NCI-H345 treated with DMSO at 0.1 percent for 48 hours (cell line): Measurements from ENCODE around the gene TMEM101.
"Not testable (repeated sequence)": the region's sequence is repeated elsewhere in the genome, so short reads cannot be mapped to it uniquely, and the experiment has no call there.

Experiments used
- DNase-seq: peaks from one replicate; lab custom pipeline; 2025; ENCODE audit not compliant: unreplicated experiment; lab: John Stamatoyannopoulos, UW

The TMEM101 gene

DNA sequence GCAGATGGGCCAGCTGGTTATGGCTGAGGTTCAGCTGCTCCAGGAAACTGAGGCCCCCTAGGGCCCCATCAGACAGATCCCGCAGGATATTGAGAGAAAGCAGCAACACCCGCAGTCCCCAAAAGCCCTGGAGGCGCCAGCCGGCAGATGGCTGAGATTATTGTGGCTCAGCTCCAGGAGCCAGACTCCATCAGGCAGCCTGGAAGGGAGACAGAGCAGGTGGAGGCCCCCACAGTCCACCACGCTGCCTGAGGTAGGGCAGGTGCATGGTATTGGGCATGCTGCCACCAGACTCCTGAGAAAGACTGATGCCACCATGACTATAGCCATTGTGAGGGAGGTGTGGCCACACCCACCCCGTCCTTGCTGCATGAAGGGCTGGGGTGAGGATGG lies 9.5 kb upstream of the TMEM101 start:
- peak; percentile 62 for DNase-seq

DNA sequence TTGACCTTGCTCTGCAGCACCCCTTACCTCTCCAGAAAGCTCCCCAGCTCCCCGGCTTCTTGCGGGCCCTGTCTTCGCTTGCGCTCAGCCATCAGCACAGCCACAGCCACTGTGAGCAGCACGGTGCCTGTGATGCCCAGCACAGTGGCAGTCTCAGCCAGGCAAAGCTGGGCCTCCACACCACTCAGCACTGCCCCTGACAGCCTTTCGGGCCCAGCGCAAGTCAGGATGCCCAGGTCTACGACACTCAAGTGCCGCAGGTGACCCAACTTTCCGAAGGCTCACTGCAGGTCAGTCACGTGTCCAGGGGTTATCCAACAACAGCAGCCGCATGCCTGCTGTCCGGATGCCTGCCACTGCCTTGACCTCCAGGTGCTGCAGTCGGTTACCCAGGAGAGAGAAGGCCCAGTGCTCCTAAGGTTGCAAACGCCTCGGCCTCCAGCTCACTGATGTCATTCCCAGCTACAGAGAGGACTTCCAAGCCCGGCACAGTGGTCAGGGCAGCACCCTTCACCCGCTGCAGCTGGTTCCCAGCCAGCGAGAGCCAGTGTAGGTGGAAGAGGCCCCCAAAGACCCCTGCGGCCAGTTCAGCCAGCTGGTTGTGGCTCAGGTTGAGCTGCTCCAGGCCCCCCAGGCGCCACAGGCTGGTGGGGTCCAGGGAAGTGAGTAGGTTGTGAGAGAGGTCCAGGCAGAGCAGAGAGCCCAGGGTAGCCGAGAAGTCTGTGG lies 8.9 kb upstream of the TMEM101 start:
- DNase-seq: no peak

DNA sequence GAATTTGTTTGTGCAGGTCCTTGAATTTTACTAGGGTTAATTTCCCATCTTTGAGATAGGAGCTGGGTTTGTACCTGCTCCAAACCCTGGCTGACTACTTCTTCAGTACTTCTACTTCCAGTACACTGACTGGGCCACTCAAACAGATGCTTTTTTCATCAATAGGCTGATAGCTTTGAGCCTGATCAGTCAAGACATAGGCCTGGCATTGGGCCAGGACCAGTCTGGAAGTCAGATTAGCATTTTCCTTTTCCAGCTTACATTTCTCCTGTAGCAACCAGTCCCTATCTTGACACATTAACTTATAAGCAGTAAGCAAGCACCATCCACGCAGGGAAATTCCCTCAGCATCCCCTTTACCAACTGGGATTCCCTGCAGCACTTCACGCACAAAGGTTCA lies 7.5 kb upstream of the TMEM101 start:
- no peak for DNase-seq

DNA sequence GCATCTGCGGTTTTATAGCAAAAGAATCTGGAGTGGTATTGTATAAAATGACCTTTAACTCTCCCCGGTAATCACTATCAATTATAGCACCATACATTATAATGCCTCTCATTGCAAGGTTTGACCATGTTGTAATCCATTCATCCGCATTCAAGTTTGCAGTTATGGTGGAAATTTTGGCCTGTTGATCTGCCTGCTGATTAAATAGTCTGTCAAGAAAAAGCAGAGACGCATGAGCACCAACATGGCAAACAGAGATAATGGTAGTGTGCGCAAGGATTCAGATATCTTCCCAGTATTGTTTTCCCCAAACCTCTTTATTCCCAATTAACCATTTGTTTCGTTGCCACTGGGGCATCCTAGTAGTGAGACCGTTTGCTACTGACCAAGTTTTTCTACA lies 6.5 kb upstream of the TMEM101 start:
- DNase-seq: not testable (repeated sequence)

DNA sequence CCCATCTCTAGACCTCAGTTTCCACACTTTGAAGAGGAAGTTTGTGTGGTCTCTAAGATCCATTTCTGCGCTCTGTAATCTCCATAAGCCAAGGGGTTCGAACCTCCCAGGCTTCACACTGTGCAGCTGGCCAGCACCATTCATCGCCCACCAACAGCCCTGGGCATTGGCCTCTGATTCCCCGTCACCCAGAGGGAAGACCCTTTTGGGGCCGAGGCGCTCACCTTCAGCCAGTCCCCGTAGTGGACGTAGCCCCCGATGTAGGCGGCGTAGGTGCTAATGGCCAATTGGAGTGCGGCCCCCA lies 678 bp downstream of the TMEM101 start:
- DNase-seq: no peak

DNA sequence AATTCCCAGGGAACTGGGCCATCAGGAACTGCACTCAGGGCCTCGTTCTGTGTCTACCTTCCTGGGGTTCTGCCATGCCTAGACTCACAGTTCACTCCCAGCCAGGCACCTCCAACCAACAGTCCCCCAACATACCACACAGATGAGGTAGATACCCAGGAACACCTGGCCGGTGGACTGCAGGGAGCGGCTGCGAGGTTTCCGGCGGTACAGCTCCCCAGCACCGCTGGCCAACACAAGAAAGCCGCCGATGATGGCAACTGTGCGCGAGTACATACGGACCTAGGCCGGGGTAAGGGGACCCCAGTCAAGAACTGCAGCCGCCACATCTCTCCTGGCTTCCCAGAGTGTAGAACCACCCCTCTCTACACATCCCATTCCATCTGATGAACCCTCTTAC lies 1.9 kb downstream of the TMEM101 start:
- no peak for DNase-seq

DNA sequence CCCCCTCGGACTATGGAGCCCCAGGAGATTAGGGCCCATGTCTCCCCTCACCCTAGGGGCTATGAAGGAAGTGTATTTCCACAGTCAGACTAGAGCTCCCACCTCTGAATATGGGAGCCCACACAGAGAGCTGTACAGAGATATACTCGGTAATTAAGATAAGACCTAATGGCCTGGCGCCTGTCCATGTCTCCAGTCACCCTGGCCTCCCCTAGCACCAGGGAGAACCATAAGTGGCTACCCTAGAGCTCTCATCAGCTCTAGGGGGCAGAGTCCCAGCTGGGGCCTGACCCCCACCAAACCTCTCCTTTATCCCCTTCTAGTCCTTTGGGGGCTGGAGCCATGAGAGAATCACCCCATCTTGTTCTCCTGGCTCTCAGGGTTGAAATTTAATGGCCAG lies 2.4 kb downstream of the TMEM101 start:
- DNase-seq: no peak

DNA sequence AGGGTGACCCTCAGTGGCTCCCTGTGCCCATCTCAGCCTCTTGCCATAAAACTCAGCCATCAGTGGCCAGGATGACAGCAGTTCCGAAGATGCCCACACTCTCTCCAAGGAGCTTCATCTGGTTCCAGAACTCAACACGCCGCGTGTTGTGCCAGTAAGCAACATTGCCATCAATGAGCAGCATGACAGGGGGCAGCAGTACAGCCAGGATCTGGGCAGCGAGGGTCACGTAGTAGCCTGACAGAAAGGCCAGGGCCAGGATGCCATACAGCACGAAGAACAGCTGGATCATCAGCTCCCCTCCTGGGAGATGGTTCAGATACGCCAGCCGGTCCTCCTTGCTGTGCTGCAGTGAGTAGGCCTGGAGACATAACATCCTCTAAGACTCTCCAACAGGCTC lies 2.9 kb downstream of the TMEM101 start:
- DNase-seq: no peak

DNA sequence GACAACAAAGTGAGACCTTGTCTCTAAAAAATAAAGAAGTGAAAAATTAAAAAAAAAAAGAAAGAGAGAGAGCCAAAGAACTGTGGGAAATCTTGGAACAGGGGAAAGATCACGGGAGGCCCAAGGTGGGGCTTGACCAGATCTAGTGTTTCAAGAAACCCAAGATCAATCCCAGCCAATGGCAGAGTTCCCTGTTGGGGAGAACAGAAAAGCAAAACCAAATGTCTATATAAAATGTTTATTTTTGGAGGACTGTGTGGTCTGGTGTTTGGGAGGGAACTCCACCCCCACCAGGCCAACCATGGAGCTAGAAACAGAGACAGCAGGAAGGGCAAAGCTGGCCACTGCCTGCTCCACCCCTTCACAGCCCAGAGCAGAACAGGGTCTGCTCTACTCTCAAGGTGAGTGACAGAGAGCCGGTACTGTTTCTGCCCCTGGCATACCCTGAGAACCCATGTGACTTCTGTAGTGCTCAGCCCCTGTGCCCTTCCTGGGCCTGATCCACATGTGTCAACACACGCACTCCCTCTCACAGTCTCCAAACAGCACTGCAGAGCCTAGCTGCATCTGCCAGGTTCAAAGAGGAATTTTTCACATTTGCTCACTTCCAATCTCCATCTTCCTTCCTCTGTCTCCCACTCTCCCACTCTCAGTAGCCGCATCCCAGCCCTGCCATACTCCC lies 3.7 kb downstream of the TMEM101 start:
- DNase-seq: no peak

DNA sequence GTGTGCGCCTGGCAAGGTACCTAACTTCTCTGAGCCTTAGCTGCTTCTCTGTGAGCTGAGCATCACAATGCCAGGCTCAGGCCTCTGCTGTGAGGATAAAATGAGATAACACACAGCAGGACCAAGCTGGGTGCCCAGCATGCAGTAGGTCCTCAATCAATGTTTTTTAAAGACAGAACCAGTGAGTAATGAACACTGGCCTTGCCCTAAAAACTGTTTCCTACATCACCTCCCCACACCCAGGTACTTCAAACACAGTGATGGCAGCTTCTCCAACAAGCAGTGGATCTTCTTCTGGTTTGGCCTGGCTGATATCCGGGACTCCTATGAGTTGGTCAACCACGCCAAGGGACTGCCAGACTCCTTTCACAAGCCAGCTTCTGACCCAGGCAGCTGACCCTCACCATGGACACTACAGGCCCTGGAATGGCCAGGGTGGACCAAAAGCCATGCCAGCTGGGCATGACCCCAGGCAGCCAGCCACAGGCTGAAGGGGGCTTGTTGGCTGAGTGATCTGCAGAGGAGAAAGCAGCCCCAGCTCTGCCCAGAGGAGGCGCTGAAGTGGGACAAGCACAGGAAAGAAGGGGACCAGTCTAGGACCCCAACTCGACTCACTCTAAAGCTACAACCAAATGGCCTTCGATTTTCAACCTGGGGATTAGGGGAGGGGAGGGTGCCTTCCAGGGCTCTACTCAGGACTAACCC lies 6.4 kb downstream of the TMEM101 start:
- DNase-seq: no peak

DNA sequence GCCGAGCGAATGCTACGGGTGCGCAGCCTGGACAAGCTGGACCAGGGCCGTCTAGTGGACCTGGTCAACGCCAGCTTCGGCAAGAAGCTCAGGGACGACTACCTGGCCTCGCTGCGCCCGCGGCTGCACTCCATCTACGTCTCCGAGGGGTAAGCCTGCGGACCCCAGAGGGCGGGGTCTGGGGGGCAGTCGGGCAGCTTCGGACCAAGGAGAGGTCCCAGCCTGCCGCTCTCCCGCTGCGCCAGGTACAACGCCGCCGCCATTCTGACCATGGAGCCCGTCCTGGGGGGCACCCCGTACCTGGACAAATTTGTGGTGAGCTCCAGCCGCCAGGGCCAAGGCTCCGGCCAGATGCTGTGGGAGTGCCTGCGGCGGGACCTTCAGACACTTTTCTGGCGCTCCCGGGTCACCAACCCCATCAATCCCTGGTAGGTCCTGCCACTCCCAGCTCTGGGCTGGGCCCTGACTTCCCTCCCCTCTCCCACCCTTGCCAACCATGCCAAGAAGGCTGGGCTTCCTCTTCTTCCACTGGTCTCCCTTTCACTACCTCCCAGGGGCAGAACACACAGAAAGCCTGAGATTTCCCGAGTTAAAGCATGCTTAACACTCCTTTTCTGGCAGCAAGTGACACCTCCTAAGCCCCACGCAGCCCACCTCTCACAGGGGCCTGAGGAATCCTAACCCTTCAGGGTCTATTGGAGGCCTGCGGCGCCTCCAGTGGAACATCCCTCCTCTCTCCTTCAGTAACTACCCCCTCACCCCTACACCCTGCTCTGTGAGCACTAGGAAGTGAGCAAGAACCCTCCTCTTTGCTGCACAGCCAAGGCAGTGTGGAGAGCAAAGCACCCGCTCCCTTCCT lies 7.2 kb downstream of the TMEM101 start:
- no peak for DNase-seq

DNA sequence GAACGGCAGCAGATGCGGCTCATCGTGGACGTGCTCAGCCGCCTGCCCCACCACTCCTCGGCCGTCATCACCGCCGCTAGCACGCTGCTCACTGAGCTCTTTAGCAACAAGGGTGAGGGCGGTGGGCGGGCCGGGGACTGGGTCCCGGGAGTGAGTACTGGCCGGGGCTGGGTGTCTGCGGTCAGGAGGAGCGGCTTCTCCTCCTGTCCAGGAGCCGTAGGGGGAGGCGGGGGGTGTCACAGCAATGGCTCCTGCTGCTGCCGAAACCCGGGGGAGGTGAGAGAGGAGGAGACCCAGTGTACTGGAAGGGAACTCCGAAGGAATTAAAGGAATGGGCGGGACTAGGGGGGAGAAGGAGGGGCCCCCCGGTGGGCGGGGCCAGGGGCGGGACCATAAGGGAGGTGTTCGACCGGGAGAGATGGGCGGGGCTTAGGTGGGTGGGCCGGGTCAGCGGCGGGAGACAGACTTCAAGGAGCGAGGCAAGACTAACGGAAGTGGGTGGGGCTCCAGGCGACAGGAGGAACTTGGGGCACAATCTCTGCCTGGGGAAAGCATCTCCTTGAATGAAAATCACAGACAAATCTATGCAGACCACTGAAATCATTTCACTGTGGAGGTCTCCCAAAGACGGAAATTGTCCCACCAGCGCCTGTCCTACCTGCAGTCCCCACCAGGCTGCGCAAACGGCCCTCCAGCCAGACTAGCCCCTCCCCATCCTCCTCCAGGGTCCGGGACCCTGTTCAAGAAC lies 8.0 kb downstream of the TMEM101 start:
- DNase-seq: peak; percentile 71

DNA sequence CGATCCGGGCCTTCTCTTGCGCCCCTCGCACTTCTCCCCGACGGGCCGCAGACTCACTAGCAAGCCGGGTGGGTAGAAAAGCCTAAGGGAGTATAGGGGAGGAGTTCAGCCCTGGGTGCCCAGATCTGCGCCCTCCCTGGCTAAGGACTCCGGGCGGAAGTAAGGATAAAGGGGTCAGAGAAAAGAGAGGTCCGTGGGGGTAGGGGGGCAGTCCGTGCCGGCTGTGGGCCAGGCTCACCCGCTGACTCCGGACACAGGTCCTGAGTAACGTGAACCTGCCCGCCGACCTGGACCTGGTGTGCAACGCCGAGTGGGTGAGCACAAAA lies 8.5 kb downstream of the TMEM101 start:
- DNase-seq: no peak

DNA sequence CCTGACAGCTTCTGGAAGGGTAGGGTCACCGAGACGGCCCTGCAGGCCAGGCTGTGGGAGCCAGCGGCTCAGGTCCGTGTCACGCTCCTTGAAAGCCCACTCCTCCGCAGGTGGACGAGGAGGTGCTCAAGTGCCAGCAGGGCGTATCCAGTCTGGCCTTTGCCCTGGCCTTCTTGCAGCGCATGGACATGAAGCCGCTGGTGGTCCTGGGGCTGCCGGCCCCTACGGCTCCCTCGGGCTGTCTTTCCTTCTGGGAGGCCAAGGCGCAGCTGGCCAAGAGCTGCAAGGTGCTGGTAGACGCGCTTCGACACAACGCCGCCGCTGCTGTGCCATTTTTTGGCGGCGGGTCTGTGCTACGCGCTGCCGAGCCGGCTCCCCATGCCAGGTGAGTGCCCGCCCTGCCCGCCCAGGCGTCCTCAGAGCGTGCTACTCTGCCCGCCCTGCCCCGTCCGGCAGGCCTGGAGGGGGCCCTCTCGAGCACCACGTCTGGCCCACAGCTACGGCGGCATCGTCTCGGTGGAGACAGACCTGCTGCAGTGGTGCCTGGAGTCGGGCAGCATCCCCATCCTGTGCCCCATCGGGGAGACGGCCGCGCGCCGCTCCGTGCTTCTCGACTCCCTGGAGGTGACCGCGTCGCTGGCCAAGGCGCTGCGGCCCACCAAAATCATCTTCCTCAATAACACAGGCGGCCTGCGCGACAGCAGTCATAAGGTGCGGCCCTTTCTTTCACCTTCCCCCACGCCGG lies 9.1 kb downstream of the TMEM101 start:
- no peak for DNase-seq

DNA sequence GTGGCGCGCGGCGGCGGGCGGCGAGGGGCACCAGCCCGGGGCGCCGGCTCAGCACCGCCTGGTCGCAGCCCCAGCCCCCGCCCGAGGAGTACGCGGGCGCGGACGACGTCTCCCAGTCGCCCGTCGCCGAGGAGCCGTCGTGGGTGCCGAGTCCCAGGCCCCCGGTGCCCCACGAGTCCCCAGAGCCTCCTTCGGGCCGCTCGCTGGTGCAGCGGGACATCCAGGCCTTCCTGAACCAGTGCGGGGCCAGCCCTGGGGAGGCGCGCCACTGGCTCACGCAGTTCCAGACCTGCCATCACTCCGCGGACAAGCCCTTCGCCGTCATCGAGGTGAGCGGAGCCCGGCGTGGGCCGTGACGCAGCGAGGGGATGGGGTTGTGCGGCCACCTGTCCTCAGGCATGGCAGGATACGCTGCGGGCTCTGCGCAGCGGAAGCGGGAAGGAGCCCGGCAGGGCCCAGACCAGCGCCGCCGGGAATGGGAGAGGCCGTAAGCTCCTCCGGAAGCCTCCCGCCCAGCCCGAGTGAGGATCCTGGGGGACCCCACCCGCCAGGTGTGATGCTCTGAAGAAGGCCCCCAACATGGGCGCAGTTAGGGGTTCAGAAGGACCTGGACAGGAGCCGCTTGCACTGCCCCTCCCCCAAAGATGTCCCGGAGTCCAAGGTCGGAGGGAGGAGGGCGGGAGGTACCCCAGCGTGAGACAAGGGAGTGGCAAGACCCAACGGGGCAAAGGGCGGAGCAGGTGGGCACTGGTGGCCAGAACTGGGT lies 9.8 kb downstream of the TMEM101 start:
- no peak for DNase-seq

DNA sequence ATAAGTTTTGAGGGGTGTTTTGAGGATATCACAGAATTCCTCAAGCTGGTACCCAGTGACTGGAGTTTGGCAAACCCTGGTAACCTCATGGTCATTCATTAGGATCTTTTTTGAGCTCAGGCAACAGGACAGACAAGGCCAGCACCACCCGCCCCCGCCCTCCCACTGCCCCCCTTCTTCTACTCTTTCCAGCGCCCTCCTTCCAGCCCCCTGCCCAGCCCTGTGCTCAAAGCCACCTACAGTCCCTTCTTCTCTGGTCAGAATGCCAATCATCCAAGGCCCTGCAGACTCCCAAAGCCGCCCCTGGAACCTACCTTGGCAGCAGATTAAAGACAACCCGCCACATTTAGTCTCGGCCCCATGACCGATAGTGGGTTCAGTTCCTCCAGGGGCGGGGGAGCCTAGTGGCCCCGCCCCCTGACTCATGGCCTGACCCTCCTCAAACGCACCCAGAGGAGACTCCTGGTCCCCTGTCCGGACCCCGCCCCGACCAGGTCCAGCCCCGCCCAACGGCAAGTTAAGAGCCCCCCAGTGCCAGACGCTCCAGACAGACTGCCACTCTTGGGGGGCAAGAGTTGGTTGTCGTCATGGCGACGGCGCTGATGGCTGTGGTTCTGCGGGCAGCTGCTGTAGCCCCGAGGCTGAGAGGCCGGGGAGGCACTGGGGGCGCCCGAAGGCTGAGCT lies 10.5 kb downstream of the TMEM101 start, which contains the start of gene NAGS:
TSS of gene NAGS (plus strand) at position 546 of the 684 bp plus-strand sequence. CDS start at position 588, 42 bp downstream.
- no peak for DNase-seq

DNA sequence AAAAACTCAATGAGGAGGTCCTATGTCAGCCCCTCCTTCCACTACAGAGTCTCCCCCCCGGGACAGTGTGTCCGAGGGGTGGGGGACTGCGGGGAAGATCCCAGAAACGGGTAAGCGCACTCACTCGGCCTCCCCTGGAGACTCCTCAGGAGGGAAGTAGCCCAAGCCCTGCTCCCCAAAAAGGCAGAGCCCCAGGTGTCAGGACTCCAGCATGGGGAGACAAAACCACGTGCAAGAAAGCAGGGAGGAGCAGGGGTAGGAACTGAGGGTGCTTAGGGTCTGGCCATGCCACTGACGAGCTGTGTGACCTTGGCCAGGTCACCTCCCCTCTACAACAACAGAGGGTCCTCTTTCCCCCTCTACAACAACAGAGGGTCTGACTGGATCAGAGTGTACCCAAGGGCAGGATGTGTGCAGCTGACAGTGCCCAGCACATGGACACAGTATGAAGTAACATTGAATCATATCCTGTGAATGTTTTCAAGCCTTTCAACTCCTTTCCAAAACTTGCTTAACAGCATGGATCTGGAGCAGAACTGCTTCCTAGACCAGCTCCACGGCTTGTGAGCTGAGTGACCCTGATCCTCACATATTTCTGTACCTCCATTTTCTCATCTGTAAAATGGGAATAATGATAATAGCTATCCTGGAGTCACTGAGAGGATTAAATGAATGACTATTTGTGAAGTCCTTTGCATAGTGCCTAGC lies 12.5 kb downstream of the TMEM101 start:
- no peak for DNase-seq

DNA sequence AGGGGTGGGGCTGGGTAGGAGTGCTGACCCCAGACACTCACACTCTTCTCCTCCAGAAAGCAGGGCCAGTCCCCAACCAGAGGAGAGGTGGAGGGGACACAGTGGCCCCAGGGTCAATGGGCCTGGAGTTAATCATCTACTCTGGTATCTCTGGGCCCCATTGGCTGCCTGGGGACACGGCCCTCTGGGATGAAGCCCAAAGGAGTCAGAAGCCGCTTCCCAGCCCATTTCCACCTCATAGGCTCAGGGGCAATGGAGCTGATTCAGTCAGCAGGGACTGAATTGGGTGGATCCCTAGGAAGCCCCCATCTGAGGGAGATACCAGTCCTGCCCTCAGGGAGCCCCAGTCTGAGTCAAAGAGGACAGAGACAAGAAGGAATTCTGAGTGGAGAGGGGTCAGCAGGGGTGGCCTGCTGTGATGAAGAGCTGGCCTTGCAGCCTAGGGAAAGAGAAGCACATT lies 13.3 kb downstream of the TMEM101 start:
- no peak for DNase-seq
